Aorta (tissue), 5 donors: Measurements from ENCODE around the gene ARL2. TPM values are rescaled to one million over a fixed set of nuclear protein-coding genes. Genes with fewer than 3 reads are reported as not detected.

Source experiments
- ATAC-seq: fragments of 200-7000 bp; cut with Tn5 transposase; one replicate; pipeline ENCODE4 v1.9.1; 2022; ENCODE audit warnings: moderate library complexity; ENCODE audit not compliant: low FRiP score
- DNase-seq, 2 donors: peaks; one replicate each; pipeline ENCODE4 v3.0.0-alpha.2; 2020
- H3K27ac ChIP-seq, 2 donors: one replicate each; pipeline ENCODE4 v1.5.1; 2013; ENCODE audit warnings: low read length in 2 of 2, mild to moderate bottlenecking in 2 of 2, moderate library complexity in 2 of 2, control low read depth in 1 of 2, inconsistent platforms in 1 of 2, low read depth in 1 of 2
- H3K27me3 ChIP-seq, 2 donors: one replicate each; pipeline ENCODE4 v1.6.1; 2013; ENCODE audit warnings: control low read depth in 1 of 2, low read length in 1 of 2, mild to moderate bottlenecking in 1 of 2, moderate library complexity in 1 of 2; ENCODE audit not compliant: insufficient read depth in 2 of 2, control insufficient read depth in 1 of 2
- H3K36me3 ChIP-seq, 2 donors: one replicate each; pipeline ENCODE4 v1.6.1; 2013; ENCODE audit warnings: control low read depth in 1 of 2, low read length in 1 of 2, mild to moderate bottlenecking in 1 of 2; ENCODE audit not compliant: insufficient read depth in 2 of 2, control insufficient read depth in 1 of 2
- H3K4me1 ChIP-seq, 2 donors: one replicate each; pipeline ENCODE4 v1.6.1; 2013; ENCODE audit warnings: low read length in 2 of 2, control low read depth in 1 of 2, mild to moderate bottlenecking in 1 of 2, moderate library complexity in 1 of 2; ENCODE audit not compliant: insufficient read depth in 2 of 2, control insufficient read depth in 1 of 2
- H3K4me3 ChIP-seq, 2 donors: one replicate each; pipeline ENCODE4 v1.5.1; 2013; ENCODE audit warnings: low read length in 2 of 2, control low read depth in 1 of 2, mild to moderate bottlenecking in 1 of 2
- H3K9me3 ChIP-seq: one replicate; pipeline ENCODE4 v1.6.1; 2013; ENCODE audit warnings: mild to moderate bottlenecking, low read length; ENCODE audit not compliant: control insufficient read depth
- WGBS, 2 donors: extraction: QIAGEN DNeasy Blood & Tissue Kit; methylation state at CpG; one replicate each; pipeline ENCODE4 v1.1.7; 2013; 5-methylcytosine and 5-hydroxymethylcytosine counted together
- intact Hi-C, 2 donors: fragments of 100-400 bp; cut with DNase I; formaldehyde crosslinking; loops; one replicate each; pipeline versions ENCODE4 v1.14.2 to v1.15.0; 2022
- polyA plus RNA-seq, 2 donors: library from polyadenylated mRNA; stranded (reverse); fragments of 200-250 nt; gene quantifications; one replicate each; pipeline ENCODE4 v1.2.3, GENCODE V29; 2013
- total RNA-seq, 2 donors: library from RNA; stranded (reverse); fragmentation: NEBNext Ultra II Directional; extraction: Animal tissue kit (Norgen Biotek cat#: 25700); gene quantifications; one replicate each; pipeline ENCODE4 v1.2.1, GENCODE V29; 2021
- donor health status: healthy with polysubstance abuse.
- donor health status: Bipolar disorder and iron deficiency.
- donor health status: DM: no; HTN: no; CAD: no.
- donor health status: DM: no; HTN: no; CAD: no.
- donor health status: DM: yes; HTN: yes; CAD: no.

ARL2 gene
- total and polyA plus RNA-seq, 4 donors, result 96.3 to 175 (median 125) TPM

- ATAC-seq, result no peak
Measured at GRCh38 chr11:64987998-64988854, 25.7 kb upstream of the ARL2 start.

GRCh38 chr11:64989416-64989815, 24.5 kb upstream of the ARL2 start:
- Histone ChIP-seq H3K27ac (no peak overlapping the region), H3K4me3 (no peak overlapping the region)

More at GRCh38 chr11:64987998-64988854, 25.7 kb upstream of the ARL2 start:
- H3K4me1 ChIP-seq, result no peaks in the 10 kb centered on the region
- H3K27me3 ChIP-seq, result no peaks in the 10 kb centered on the region
- H3K4me3 ChIP-seq, result no peak overlapping the region
- WGBS, 2 donors, result 84% methylated on average over 6 of the region's 6 CpGs
- intact Hi-C loops, result loop anchor here in 1 of 2 donors (5.0 kb wide), 1 partner anchor 506 kb away; no protein-coding TSS in a partner anchor
- no peaks in the 10 kb centered on the region for H3K9me3 ChIP-seq
- no peak for DNase-seq
- no peak overlapping the region for H3K27ac ChIP-seq
- no peaks in the 10 kb centered on the region for H3K36me3 ChIP-seq

GRCh38 chr11:64990222-64990923, 23.6 kb upstream of the ARL2 start:
- Histone ChIP-seq H3K27ac (no peak overlapping the region), H3K4me3 (no peak overlapping the region), H3K36me3 (no peaks in the 10 kb centered on the region), H3K9me3 (no peaks in the 10 kb centered on the region), H3K27me3 (no peaks in the 10 kb centered on the region), H3K4me1 (no peaks in the 10 kb centered on the region)
- intact Hi-C loops, result loop anchor here (10.0 kb wide), 1 partner anchor 146 kb away; the partner anchor contains the start of gene CDC42BPG (in 2 of the 2)
- DNase-seq, result peak in 1 of 2 donors; percentile 67
- WGBS, 2 donors, result 70 to 71% methylated on average over 15 of the region's 15 CpGs
- ATAC-seq, result peak; percentile 63

More at GRCh38 chr11:64989416-64989815, 24.5 kb upstream of the ARL2 start:
- DNase-seq (no peak), ATAC-seq (no peak)
- Histone ChIP-seq H3K9me3 (no peaks in the 10 kb centered on the region), H3K36me3 (no peaks in the 10 kb centered on the region), H3K4me1 (no peaks in the 10 kb centered on the region), H3K27me3 (no peaks in the 10 kb centered on the region)
- WGBS, 2 donors, result 75 to 79% methylated on average over 13 of the region's 13 CpGs
- intact Hi-C loops, result loop anchor here in 1 of 2 donors (5.0 kb wide), 1 partner anchor 507 kb away; no protein-coding TSS in a partner anchor

GRCh38 chr11:64994318-64994717, 19.6 kb upstream of the ARL2 start:
- intact Hi-C loops, result loop anchor here (10.0 kb wide), 1 partner anchor 150 kb away; the partner anchor contains the start of gene CDC42BPG (in 2 of the 2)
- 89 to 96% methylated on average over 7 of the region's 7 CpGs for WGBS, 2 donors
- ATAC-seq, result no peak
- no peaks in the 10 kb centered on the region for H3K9me3 ChIP-seq
- DNase-seq, result no peak
- no peaks in the 10 kb centered on the region for H3K4me1 ChIP-seq
- H3K27me3 ChIP-seq, result no peaks in the 10 kb centered on the region
- H3K27ac ChIP-seq, result no peak overlapping the region
- H3K4me3 ChIP-seq, result no peak overlapping the region
- H3K36me3 ChIP-seq, result no peaks in the 10 kb centered on the region

- H3K4me1 ChIP-seq, result no peaks in the 10 kb centered on the region
- peak overlapping the region in 1 of 2 donors; percentile 7 for H3K27ac ChIP-seq
- H3K27me3 ChIP-seq, result no peaks in the 10 kb centered on the region
- H3K36me3 ChIP-seq, result no peaks in the 10 kb centered on the region
- no peak for ATAC-seq
- WGBS, 2 donors, result 29 to 34% methylated on average over 11 of the region's 11 CpGs
- intact Hi-C loops, result loop anchor here (5.0 to 10.0 kb wide), 2 partner anchors 69 to 152 kb away; partner anchors contain the start of gene CDC42BPG (in 2 of the 2)
- H3K4me3 ChIP-seq, result peak overlapping the region; percentile 11 to 18
- H3K9me3 ChIP-seq, result no peaks in the 10 kb centered on the region
- DNase-seq, result no peak
Measured at GRCh38 chr11:64996327-64996709, 17.6 kb upstream of the ARL2 start.

GRCh38 chr11:64996710-64997380, 17.1 kb upstream of the ARL2 start, which contains the start of gene BATF2:
Gene BATF2 (minus strand): TSS chr11:64996971. CDS start chr11:64996914, 57 bp downstream.
- intact Hi-C loops, result loop anchor here (5.0 to 10.0 kb wide), 2 partner anchors 70 to 152 kb away; partner anchors contain the start of gene CDC42BPG (in 2 of the 2)
- Histone ChIP-seq H3K36me3 (no peaks in the 10 kb centered on the region), H3K9me3 (no peaks in the 10 kb centered on the region), H3K4me3 (peak within 1 kb of the TSS; percentile 11 to 18), H3K4me1 (no peaks in the 10 kb centered on the region), H3K27me3 (no peaks in the 10 kb centered on the region), H3K27ac (peak within 1 kb of the TSS in 1 of 2 donors; percentile 7)
- ATAC-seq (peak; percentile 86), DNase-seq (peak; percentile 87 to 88)
- 16% methylated on average over 8 to 9 of the region's 9 CpGs for whole genome bisulfite sequencing, 2 donors

- no peak for ATAC-seq
- Histone ChIP-seq H3K36me3 (no peaks in the 10 kb centered on the region), H3K4me1 (no peaks in the 10 kb centered on the region), H3K27me3 (no peaks in the 10 kb centered on the region), H3K27ac (no peak overlapping the region), H3K9me3 (no peaks in the 10 kb centered on the region), H3K4me3 (no peak overlapping the region)
- intact Hi-C loops, result loop anchor here (5.0 to 10.0 kb wide), 2 partner anchors 71 to 153 kb away; partner anchors contain the start of gene CDC42BPG (in 2 of the 2)
- 86 to 96% methylated on average over 1 of the region's 1 CpG for WGBS, 2 donors
- no peak for DNase-seq
Measured at GRCh38 chr11:64998141-64998540, 15.8 kb upstream of the ARL2 start.
